Measurements from ENCODE around the gene RNF125. TPM values are rescaled to one million over a fixed set of nuclear protein-coding genes. Genes with fewer than 3 reads are reported as not detected.

RNF125 gene
- total and polyA plus RNA-seq, 10 of the 15 experiments (the other 5 are each of a cell fraction or from before 2014, with no cell fraction given): 0.79 to 3.9 (median 2.9) TPM

GRCh38 chr18:32091724-32092421 is 73.2 kb downstream of the RNF125 start, which contains the start of gene RNF138 (continued):
- no peak for TF ChIP-seq MLLT1 (IDR thresholded peaks at IDR 0.05)
- 0 out of 2 replicates have a peak, but pooled peaks have one; percentile 46 for TF ChIP-seq PAX5 (IDR thresholded peaks at IDR 0.05; ENCODE audit: borderline replicate concordance, low read depth, low read length)
- peak; percentile 70 for TF ChIP-seq POLR2AphosphoS5 (IDR thresholded peaks at IDR 0.05; ENCODE audit: low read length)
- no peak for TF ChIP-seq IRF4 (IDR thresholded peaks at IDR 0.05; ENCODE audit: low read depth, low read length)
- TF ChIP-seq CBFB (IDR thresholded peaks at IDR 0.05; ENCODE audit: low read depth): no peak
- TF ChIP-seq SMAD1 (IDR thresholded peaks at IDR 0.05; ENCODE audit: low read depth, partially characterized antibody): no peak
- TF ChIP-seq STAT3 (IDR thresholded peaks at IDR 0.05; ENCODE audit: low read depth, low read length): no peak
- no peak for TF ChIP-seq SREBF1 (IDR thresholded peaks at IDR 0.05; ENCODE audit: low read length)
- no peak for TF ChIP-seq MTA2 (IDR thresholded peaks at IDR 0.05; ENCODE audit: low read depth)
- TF ChIP-seq, protein P1, sequence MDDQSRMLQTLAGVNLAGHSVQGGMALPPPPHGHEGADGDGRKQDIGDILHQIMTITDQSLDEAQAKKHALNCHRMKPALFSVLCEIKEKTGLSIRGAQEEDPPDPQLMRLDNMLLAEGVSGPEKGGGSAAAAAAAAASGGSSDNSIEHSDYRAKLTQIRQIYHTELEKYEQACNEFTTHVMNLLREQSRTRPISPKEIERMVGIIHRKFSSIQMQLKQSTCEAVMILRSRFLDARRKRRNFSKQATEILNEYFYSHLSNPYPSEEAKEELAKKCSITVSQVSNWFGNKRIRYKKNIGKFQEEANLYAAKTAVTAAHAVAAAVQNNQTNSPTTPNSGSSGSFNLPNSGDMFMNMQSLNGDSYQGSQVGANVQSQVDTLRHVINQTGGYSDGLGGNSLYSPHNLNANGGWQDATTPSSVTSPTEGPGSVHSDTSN (IDR thresholded peaks at IDR 0.05; ENCODE audit: insufficient replicate concordance, low read depth, low read length): peak; percentile 16
- TF ChIP-seq RCOR1 (conservative IDR thresholded peaks at IDR 0.05; ENCODE audit: low read depth, low read length): no peak
- TF ChIP-seq, protein P2, sequence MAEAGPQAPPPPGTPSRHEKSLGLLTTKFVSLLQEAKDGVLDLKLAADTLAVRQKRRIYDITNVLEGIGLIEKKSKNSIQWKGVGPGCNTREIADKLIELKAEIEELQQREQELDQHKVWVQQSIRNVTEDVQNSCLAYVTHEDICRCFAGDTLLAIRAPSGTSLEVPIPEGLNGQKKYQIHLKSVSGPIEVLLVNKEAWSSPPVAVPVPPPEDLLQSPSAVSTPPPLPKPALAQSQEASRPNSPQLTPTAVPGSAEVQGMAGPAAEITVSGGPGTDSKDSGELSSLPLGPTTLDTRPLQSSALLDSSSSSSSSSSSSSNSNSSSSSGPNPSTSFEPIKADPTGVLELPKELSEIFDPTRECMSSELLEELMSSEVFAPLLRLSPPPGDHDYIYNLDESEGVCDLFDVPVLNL (IDR thresholded peaks at IDR 0.05; ENCODE audit: low read depth, low read length): no peak
- no peak for TF ChIP-seq TCF7 (IDR thresholded peaks at IDR 0.05; ENCODE audit: borderline replicate concordance)
- peak; percentile 84 for TF ChIP-seq IKZF1 (conservative IDR thresholded peaks at IDR 0.05)
- TF ChIP-seq FOXK2 (IDR thresholded peaks at IDR 0.05): no peak
- TF ChIP-seq SUPT20H (IDR thresholded peaks at IDR 0.05; ENCODE audit: borderline replicate concordance, control insufficient read depth, low read depth, low read length): no peak
- TF ChIP-seq, protein P3, sequence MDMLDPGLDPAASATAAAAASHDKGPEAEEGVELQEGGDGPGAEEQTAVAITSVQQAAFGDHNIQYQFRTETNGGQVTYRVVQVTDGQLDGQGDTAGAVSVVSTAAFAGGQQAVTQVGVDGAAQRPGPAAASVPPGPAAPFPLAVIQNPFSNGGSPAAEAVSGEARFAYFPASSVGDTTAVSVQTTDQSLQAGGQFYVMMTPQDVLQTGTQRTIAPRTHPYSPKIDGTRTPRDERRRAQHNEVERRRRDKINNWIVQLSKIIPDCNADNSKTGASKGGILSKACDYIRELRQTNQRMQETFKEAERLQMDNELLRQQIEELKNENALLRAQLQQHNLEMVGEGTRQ (IDR thresholded peaks at IDR 0.05; ENCODE audit: borderline replicate concordance, low read depth, low read length): no peak
- no peak for TF ChIP-seq SIX5 (IDR thresholded peaks at IDR 0.05; ENCODE audit: low read depth, low read length, severe bottlenecking)
- no peak for TF ChIP-seq JUND (IDR thresholded peaks at IDR 0.05; ENCODE audit: low read depth, low read length)
- no peak for TF ChIP-seq RAD21 (IDR thresholded peaks at IDR 0.05; ENCODE audit: insufficient read depth, low read depth, low read length)
- TF ChIP-seq, protein P4, sequence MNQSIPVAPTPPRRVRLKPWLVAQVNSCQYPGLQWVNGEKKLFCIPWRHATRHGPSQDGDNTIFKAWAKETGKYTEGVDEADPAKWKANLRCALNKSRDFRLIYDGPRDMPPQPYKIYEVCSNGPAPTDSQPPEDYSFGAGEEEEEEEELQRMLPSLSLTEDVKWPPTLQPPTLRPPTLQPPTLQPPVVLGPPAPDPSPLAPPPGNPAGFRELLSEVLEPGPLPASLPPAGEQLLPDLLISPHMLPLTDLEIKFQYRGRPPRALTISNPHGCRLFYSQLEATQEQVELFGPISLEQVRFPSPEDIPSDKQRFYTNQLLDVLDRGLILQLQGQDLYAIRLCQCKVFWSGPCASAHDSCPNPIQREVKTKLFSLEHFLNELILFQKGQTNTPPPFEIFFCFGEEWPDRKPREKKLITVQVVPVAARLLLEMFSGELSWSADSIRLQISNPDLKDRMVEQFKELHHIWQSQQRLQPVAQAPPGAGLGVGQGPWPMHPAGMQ (IDR thresholded peaks at IDR 0.05; ENCODE audit: borderline replicate concordance): no peak
- TF ChIP-seq USF1 (IDR thresholded peaks at IDR 0.05; ENCODE audit: borderline replicate concordance, extremely low read length, insufficient read depth, low read depth, low read length): no peak
- TF ChIP-seq ATF3 (IDR thresholded peaks at IDR 0.05; ENCODE audit: borderline replicate concordance, extremely low read depth, low read depth, low read length): no peak

All from GM12878 (cell line).